ENCODE data around the gene ZYX.

- no peak for TF ChIP-seq CTCF (conservative IDR thresholded peaks at IDR 0.05)
- no peak for TF ChIP-seq ZFX (IDR thresholded peaks at IDR 0.05)
Observed at GRCh38 chr7:143362131-143363015, 18.8 kb upstream of the ZYX start, which contains the start of gene FAM131B.

Measured in C4-2B (cell line).